Activated CD4-positive, CD25-positive, alpha-beta regulatory T cell treated with anti-CD3 and anti-CD28 coated beads, Interleukin-2, amount 50 U/mL, for 16 hours (primary cell): ENCODE data around the gene FBLN1.
A peak's percentile ranks its signal among the peaks of the same experiment; 100 is the strongest.

Experiments
- DNase-seq: peaks from one replicate; pipeline ENCODE4 v3.0.0-alpha.2; 2020; ENCODE audit warnings: low read depth, low spot score

Gene FBLN1

DNA sequence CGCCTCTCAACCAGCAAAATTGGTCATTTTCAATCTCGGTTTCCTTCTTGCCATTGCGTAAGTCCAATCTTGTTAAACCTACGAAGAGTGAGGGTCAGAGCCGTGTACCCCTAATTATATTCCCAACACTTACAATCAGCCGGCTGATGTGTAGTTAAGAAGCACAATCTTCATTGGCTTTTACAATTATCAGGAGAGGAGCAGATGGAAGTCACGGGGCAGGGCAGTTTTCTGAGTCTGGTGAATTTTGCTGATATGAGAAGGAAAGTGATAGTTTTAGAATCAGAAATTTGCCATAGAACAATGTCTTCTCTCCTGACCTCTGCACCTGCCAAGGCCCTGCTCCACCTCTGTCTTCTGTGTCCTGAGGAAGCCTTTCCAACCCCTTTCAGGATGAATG is 134.0 kb downstream of the FBLN1 start:
- DNase-seq: no peak

DNA sequence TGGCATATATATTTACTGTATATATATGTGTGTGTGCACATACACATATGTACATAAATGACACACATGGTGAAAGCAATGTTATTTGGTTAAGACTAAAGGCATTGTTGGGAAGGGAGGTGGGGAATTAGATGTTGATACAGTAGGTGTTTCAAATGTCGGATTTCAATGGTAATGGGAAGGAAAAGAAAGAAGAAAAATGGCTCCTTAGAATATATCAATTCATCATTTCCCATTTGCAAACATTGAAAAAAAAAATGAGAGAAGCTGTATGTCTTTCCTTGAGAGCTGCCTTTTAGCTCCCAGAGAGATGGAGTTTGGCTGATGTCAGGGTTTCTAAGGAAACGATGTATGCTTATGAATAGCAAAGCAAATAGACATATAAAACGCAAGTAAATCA is 135.5 kb downstream of the FBLN1 start:
- no peak for DNase-seq

DNA sequence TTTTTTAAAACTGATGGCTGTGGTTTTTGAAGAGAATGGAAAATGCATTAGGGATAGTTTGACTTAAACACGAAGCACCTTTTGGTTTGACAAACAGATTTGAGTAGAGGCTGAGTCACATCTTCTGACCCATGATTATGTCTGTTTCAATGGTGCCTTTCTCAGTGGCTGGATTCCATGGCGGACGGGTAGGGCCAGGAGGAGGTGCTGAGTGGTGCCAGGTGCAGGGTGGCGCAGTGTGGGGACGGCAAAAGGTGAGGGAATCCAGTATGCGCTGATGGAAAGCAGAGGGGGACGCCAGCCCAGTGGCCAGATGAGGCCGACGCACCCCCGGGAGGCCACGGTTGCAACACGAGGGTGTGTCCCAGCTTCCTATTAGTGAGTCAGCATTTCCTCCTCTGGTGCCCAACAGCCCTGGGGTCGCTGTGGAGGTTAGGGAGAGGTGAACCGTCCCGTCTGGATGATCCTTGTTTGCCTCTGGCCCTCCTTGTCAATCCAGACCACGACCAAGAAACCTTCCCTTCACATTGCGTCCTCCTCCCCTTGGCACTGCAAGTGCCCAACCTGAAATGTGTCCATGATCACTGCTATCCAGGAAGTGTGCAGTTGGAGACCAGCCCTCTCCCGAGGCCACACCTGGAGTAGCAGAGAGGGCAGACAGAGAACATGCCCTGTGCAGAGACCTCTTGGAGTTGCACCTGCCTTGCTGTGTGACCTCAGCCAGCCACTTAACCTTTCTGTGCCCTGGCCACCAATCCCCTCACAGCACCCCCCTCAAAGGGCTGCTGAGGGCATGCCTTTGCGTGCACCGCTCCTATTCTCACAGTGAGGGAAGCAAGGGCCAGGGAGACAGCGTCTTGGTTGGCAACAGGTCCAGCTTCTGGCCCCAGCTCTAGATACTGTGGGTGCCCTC is 136.4 kb downstream of the FBLN1 start:
- no peak for DNase-seq

DNA sequence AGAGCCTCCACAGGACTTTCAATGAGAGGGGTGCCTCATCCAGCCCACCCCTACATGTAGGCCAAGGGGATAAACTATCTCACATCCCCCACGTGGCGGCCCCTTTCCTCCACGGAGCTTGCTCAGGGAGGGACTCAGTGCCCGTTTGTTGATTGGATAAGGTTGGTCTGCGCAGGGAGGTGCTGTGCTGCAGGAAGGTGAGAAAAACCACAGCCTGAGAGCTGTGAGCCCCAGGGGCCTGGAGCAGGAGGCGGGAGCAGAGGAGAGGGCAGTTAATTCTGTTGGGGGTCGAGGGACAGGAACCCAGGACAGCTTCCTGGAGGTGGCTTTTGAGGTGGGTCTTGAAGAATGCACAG is 137.0 kb downstream of the FBLN1 start:
- no peak for DNase-seq

DNA sequence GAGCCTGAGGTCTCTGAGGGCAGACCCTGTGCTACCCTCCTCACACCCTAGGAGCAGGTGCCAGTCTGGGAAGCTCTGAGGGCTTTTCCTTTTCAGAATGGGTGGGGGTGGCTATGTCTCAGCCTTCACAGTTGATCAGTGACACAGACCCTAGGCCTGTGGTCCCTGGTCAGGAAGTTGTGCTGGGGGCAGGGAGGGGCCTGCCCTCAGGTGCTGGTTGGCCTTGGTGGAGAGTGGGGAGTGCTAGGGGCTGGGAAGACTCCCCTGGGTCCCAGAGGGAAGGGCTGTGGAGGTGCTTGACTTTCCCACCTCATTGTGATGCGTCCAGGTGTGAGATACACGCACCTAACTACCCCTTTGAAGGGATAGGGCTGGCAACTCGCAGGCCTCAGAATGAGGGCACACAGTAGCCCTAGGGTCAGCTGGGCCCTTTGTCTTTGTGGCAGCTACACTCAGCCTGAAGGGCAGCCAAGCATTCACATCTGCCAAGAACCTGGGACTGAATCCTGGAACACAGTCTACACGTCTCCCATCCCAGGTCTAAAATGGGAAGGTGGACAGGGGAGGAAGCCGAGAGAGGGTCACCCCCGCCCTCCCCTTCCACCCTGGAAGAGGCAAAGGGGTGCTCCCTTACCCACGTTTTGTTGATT is 137.7 kb downstream of the FBLN1 start:
- no peak for DNase-seq

DNA sequence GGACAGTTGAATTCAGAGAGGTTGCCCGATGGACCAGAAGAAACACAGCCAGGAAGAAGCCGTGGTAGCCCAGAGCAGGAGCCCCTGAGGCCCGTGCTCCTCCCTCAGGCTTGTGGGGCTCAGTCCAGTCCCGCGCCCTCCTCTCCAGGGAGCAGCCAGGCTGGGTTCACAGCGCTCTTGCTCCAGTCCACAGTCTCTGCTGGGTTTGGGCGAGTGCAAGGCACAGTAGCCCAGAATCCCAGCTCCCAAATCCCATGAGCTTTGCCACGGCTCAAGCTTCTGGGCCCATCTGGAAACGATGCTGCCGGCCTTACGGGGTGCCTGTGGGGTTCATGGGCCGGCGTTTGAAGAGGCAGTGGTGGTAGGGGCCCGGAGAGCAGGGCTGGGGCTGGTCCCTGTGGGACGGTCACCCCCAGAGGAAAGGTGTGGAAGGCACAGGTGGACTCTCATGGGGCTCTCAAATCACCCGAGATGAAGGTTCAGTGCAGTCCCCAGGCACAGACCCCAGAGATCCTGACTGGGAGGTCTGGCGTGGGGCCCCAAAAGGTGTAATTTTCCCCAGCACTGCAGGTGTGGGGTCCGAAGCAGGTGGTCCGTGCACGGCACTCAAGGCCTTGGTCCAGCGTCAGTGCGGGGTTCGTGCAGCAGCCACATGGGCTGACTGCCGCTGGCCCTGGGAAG is 138.4 kb downstream of the FBLN1 start:
- no peak for DNase-seq

DNA sequence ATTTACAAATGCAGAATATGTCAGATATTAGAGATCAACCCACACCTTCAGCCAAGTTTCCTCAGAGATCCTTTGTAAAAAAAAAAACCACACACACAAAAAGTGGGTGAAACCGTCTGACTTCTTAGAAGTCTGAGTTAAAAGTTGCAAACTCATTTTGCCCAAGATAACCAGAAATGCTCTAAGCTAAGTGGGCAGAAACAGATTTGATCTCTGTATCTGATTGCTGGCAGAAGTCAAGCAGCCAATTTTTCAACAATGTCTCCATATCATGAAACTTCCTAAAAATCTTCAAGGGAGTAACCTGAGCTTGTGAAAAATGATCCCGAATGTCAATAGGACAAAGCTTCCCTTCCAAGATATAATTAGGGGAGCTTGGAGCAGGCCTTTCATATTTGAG is 140.3 kb downstream of the FBLN1 start:
- no peak for DNase-seq

DNA sequence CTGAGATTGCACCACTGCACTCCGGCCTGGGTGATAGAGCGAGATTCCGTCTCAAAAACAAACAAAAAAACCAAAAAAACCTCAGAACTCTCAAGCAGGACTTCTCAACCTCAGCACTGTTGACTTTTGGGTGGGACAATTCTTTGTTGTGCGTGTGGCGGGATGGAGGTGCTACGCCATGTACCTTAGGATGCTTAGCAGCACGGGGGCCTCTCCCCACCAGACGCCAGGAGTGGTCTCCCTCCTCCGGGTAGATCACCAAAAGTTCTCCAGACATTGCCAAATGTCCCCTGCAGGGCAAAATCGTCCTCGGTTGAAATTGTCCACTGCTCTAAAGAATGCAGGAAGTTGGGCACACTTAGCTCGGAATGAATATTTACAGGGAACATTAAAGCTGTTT is 142.0 kb downstream of the FBLN1 start:
- no peak for DNase-seq

DNA sequence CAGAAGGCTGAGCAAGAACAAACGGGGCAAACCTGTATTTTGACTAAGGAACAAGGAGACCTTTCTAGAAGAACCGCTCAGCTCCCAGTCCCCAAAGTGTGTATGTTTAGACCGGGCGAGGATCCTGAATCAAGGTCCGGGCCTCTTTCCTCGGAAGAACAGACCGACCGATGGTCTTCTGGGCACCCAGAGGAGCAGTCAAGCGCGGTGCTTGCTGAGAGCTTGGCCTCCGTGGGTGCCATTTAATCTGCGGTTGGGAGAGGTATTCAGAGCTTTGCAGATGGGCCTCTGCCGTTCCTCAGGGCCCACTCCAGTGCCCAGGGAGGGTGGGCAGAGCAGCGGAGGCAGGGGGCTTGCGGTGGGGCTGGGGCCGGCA is 142.5 kb downstream of the FBLN1 start:
- DNase-seq: no peak

DNA sequence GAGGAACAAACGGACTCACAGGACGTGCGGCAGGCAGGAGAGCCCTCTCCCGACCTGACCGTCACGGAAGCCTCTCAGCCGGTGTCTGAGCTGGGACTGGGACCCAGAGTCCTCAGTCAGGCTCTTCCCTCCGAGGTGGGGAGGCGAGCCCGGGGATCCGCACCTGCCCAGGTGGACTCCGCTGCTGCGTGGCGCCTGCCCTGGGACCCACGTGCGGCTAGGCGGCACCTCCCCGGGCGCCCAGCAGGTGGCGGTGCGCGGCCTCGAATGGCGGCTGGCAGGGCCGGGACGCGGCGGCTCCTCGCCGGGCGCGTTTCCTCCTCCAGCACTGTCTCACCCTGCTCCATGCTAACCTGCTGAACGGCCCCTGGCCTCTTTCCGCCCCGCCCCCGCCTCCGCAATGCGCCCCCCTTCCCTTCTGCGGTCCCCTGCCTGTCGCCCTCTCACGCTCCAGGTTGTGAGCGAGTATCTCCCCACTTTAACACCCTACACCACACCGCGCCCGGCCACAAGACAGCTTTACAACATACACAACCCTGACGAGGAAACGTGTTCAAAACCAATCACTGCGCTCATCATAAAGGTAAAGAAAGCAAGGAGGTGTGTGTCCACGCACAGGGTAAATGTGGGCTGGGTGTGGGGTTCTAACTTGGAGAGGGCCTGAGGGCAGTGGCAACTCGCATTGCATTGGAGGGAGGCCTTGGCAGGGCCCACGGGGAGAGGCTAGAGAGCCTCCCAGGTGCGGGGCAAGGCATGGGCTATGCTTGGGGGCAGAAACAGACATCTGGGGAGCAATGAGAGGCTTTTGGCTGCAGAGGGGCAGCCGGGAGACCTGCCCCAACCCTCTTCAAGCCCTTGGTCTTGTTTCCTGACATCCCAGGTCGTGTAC is 143.1 kb downstream of the FBLN1 start:
- peak; percentile 42 for DNase-seq

DNA sequence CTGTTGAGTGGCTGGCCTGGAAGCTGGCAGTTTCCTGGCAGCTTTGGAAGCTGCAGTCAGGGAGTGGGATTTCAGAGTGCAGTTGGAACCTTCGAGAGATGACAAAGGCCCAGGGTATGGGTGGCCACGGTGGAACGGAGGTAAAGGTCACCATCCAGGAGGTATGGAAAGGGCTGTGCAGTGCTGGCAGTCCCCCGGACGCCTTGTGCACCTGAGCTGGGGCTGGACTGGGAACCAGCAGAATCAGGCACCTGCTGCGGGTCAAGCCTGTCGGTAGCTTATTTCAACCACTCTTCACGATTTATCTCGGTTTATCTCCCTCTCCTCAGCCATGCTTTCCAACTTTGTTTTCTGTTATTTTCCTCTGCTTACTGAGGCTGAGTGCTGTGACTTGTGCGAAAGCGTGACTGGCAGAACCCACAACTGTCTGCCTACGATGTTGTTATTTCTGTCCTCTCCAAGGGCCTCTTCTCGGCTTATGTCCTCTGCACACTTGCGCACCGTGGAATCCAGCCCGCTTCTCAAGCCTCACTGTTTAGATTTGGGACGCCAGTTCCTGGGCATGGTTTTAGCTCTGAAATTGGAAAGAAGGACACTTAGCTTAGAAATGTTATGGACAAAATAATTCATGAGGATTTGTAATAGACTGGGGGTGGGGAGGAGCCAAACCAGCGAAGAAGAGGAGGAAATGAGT is 145.0 kb downstream of the FBLN1 start:
- DNase-seq: no peak

DNA sequence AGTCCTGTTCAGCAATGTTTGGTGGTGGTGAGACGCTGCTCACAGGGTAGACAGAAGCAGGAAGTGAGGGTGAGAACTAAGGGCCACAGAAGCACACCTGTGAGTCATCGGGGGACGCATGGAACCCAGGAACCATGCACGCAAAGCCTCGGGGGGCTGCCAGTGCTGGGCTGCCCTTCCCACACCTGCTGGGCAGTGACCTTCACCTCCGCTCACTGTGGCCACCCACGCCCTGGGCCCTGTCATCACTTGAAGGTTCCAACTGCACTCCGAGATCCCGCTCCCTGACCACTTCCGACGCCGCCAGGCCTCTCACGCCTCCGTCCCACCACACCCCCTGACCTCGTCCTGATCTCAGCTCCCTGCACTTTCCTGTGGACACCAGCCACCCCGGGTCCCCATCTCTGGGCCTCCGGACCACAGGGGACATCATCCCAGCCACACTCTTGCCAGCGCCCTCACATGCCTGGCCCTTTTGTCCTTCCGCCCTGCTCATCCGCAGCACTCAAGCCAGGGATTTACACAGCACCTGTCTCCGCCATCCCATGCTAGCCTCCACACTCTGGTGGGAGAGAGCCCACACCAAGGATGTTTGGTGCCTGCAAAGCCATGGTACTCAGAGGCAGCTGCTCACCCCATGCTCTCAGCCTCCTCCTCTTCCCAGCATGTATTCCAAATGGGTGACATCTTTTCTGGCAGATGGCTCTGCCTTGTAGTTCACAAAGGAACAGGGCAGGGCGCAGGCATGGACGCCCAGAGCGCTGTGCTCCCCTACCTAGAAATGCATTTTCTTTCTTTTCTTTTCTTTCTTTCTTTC is 145.8 kb downstream of the FBLN1 start:
- no peak for DNase-seq

DNA sequence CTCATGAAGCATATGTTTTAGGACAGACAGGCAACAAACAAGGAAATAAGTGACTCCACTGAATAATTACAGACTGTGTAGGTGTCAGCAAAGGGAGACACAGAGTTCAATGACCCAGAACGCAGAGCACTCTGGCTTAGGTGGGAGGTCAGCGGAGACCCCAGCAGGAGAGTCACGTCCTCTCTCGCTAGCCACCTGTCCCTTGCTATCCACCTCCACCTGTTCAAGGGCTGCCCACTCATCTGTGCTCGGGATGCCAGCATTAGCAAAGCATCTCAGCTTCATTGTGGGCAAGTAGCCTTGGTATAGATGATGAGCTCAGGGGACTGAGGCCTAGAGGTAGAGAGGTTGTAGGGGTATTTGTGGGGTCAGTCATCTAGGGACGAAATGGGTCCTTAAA is 147.1 kb downstream of the FBLN1 start:
- DNase-seq: no peak

DNA sequence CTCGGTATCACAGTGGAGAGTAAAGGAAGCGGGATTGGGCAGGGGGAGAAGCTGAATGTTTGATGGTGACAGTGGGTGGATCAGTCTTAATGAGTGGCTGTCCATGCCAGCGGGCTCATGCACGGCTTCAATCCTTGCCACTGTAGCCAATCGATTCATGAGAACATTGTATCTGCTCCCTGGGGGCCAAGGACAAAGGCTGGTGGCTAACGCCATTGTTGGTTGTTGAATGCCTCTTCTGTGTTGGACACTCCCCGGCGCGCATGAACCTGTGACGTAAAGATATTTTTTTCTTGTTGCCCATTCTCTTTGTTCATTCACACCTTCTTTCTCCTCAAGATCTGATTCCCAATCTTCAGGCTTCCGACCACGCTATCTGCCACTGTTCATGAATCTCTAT is 148.0 kb downstream of the FBLN1 start:
- DNase-seq: no peak
